Testis (tissue), 2 donors: ENCODE measurements around the gene NAE1.

Experiments
- CTCF ChIP-seq, 3 experiments: fragments of 450-650 bp in 2 of 3; fragments of 200-600 bp in 1 of 3; sonication (generic) in 1 of 3; IDR thresholded peaks; one replicate each; pipeline ENCODE4 v1.5.1; 2016 to 2019; ENCODE audit warnings: antibody characterized with exemption in 3 of 3, mild to moderate bottlenecking in 2 of 3, moderate library complexity in 1 of 3
- POLR2A ChIP-seq: fragments of 450-650 bp; IDR thresholded peaks from one replicate; pipeline ENCODE4 v1.6.1; 2017; ENCODE audit warnings: antibody characterized with exemption, mild to moderate bottlenecking, moderate library complexity

GRCh38 chr16:66869424-66869823 lies 38.6 kb upstream of the NAE1 start:
- no peak for TF ChIP-seq CTCF (IDR thresholded peaks at IDR 0.05)
- no peak for TF ChIP-seq POLR2A
